Endothelial cell of umbilical vein (primary cell): ENCODE results near the gene EEF1G. TPM values are rescaled to one million over a fixed set of nuclear protein-coding genes. Genes with fewer than 3 reads are reported as not detected.

ENCODE experiments used
- BruUV-seq: library from RNA; stranded (reverse); fragments of 400-500 nt; replicated peaks from 2 replicates; lab custom pipeline; 2021; lab: Mats Ljungman, UMichigan
- CTCF ChIA-PET: fragments of 300-600, 350-600 bp; sonication (Branson Sonifier 250); formaldehyde crosslinking; loops from one replicate; lab custom pipeline; 2021; ENCODE audit warnings: antibody characterized with exemption, inconsistent platforms; lab: Charles Lee
- POLR2A ChIA-PET: fragments of 300-600, 350-600 bp; sonication (Branson Sonifier 250); formaldehyde crosslinking; loops from one replicate; lab custom pipeline; 2021; ENCODE audit warnings: antibody characterized with exemption, inconsistent platforms; lab: Charles Lee
- DNase-seq: peaks from one replicate; pipeline ENCODE4 v3.0.0-alpha.2; 2011; ENCODE audit warnings: low read depth, low spot score
- FAIRE-seq: peaks from 2 replicates; lab custom pipeline; 2011; peaks lifted over from hg19 to GRCh38; lab: Jason Lieb, UNC
- H2AFZ ChIP-seq: 2 replicates; pipeline ENCODE4 v1.6.0; 2012; ENCODE audit warnings: low read depth, low read length, control low read depth, inconsistent platforms
- H3K27ac ChIP-seq: 2 replicates; pipeline ENCODE4 v1.5.1; 2011; ENCODE audit warnings: low read depth, mild to moderate bottlenecking, control low read depth, low read length, moderate library complexity; ENCODE audit not compliant: insufficient read depth
- H3K27me3 ChIP-seq, 2 experiments: 2 replicates each; pipeline versions ENCODE4 v1.6.0 to v1.6.1; 2011; ENCODE audit warnings: low read length in 2 of 2, mixed read lengths in 1 of 2; ENCODE audit not compliant: control insufficient read depth in 2 of 2, insufficient read depth in 2 of 2
- H3K36me3 ChIP-seq, 2 experiments: 2 replicates in 1 of 2; 3 replicates in 1 of 2; pipeline ENCODE4 v1.5.1; 2011; ENCODE audit warnings: low read length in 2 of 2, mild to moderate bottlenecking in 1 of 2, moderate library complexity in 1 of 2; ENCODE audit not compliant: control insufficient read depth in 2 of 2, insufficient read depth in 2 of 2; ENCODE audit errors: extremely low read depth in 1 of 2
- H3K4me1 ChIP-seq: 3 replicates; pipeline ENCODE4 v1.5.1; 2011; ENCODE audit warnings: mild to moderate bottlenecking, low read length; ENCODE audit not compliant: control insufficient read depth, insufficient read depth; ENCODE audit errors: extremely low read depth
- H3K4me2 ChIP-seq: 2 replicates; pipeline ENCODE4 v1.6.1; 2011; ENCODE audit warnings: low read length, control low read depth, mixed read lengths; ENCODE audit not compliant: insufficient read depth
- H3K4me3 ChIP-seq, 3 experiments: fragments of 200-600 bp in 1 of 3; sonication (generic), shearing (Covaris generic) in 1 of 3; replicated peaks in 1 of 3; 2 replicates each; pipeline ENCODE4 v1.5.1; 2011 to 2016; ENCODE audit warnings: control low read depth in 3 of 3, low read length in 3 of 3, mild to moderate bottlenecking in 2 of 3, inconsistent platforms in 1 of 3, low read depth in 1 of 3, moderate library complexity in 1 of 3; ENCODE audit not compliant: insufficient read depth in 1 of 3
- H3K79me2 ChIP-seq: 2 replicates; pipeline ENCODE4 v1.6.0; 2012; ENCODE audit warnings: low read length, inconsistent platforms; ENCODE audit not compliant: control insufficient read depth, insufficient read depth
- H3K9ac ChIP-seq: replicated peaks from 2 replicates; pipeline ENCODE3; 2011; ENCODE audit warnings: low read length, control low read depth; ENCODE audit not compliant: insufficient read depth; ENCODE audit errors: extremely low read depth
- H3K9me1 ChIP-seq: replicated peaks from 3 replicates; pipeline ENCODE4 v1.6.0; 2011; ENCODE audit warnings: mild to moderate bottlenecking, low read length; ENCODE audit not compliant: control insufficient read depth, insufficient read depth; ENCODE audit errors: extremely low read depth
- H3K9me3 ChIP-seq: replicated peaks from 2 replicates; pipeline ENCODE4 v1.5.1; 2012; ENCODE audit warnings: low read length, inconsistent platforms; ENCODE audit not compliant: control insufficient read depth, insufficient read depth
- H4K20me1 ChIP-seq: replicated peaks from 2 replicates; pipeline ENCODE3; 2011; ENCODE audit warnings: mild to moderate bottlenecking, low read length; ENCODE audit not compliant: control insufficient read depth, insufficient read depth; ENCODE audit errors: extremely low read depth
- CTCF ChIP-seq, 2 donors: IDR thresholded peaks; 1 replicate in 1 of 2; 2 replicates in 1 of 2; pipeline ENCODE4 v1.5.1; 2011; ENCODE audit warnings: low read length in 2 of 2, mild to moderate bottlenecking in 2 of 2, moderate library complexity in 2 of 2, control low read depth in 1 of 2, inconsistent platforms in 1 of 2, low read depth in 1 of 2; ENCODE audit not compliant: insufficient read depth in 1 of 2; ENCODE audit errors: extremely low read depth in 1 of 2
- EZH2 ChIP-seq: IDR thresholded peaks from 2 replicates; pipeline ENCODE4 v1.6.1; 2012; ENCODE audit warnings: borderline replicate concordance, low read depth, mild to moderate bottlenecking, moderate library complexity, low read length, inconsistent platforms; ENCODE audit not compliant: severe bottlenecking
- FOS ChIP-seq: IDR thresholded peaks from 2 replicates; pipeline ENCODE4 v1.6.1; 2011; ENCODE audit warnings: mild to moderate bottlenecking, low read length, moderate library complexity, borderline replicate concordance; ENCODE audit not compliant: insufficient read depth
- GATA2 ChIP-seq: IDR thresholded peaks from 2 replicates; pipeline ENCODE4 v1.7.0; 2011; ENCODE audit warnings: low read depth, mild to moderate bottlenecking, moderate library complexity, mixed read lengths, low read length; ENCODE audit not compliant: insufficient read length, insufficient read depth
- JUN ChIP-seq: IDR thresholded peaks from 2 replicates; pipeline ENCODE4 v1.6.1; 2011; ENCODE audit warnings: borderline replicate concordance, low read depth; ENCODE audit not compliant: insufficient read length, insufficient read depth
- MAX ChIP-seq: IDR thresholded peaks from 2 replicates; pipeline ENCODE4 v1.6.1; 2011; ENCODE audit not compliant: insufficient read depth, insufficient read length
- MYC ChIP-seq: IDR thresholded peaks from one replicate; pipeline ENCODE4 v1.6.1; 2011; ENCODE audit warnings: mild to moderate bottlenecking, low read depth, low read length
- POLR2A ChIP-seq: IDR thresholded peaks from 2 replicates; pipeline ENCODE4 v1.6.1; 2012; ENCODE audit warnings: low read depth, mild to moderate bottlenecking, control low read depth, low read length
- POLR2AphosphoS5 ChIP-seq: IDR thresholded peaks from 2 replicates; pipeline ENCODE4 v1.6.1; 2012; ENCODE audit warnings: low read depth, mild to moderate bottlenecking, control low read depth, low read length, moderate library complexity; ENCODE audit not compliant: insufficient read depth
- dilution Hi-C: fragments of 300-500 bp; cut with MboI; formaldehyde crosslinking; loops from one replicate; pipeline ENCODE4 v1.15.0; 2019; ENCODE audit warnings: low sequenced_read_pairs; ENCODE audit not compliant: extremely low pct_ligation_motif_present
- intact Hi-C: fragments of 100-400 bp; cut with micrococcal nuclease; formaldehyde crosslinking; loops from one replicate; pipeline ENCODE4 v1.10.0; 2022
- polyA plus RNA-seq, 4 experiments: library from polyadenylated mRNA; depleted of rRNA in 3 of 4; stranded (reverse) in 3 of 4; unstranded in 1 of 4; fragments of >200 nt; gene quantifications; 2 replicates each; pipeline versions ENCODE4 v1.2.1 to v1.2.3, GENCODE V29; 2011 to 2012; ENCODE audit warnings: missing spikeins in 1 of 4
- total RNA-seq: library from RNA; stranded (reverse); gene quantifications from 2 replicates; pipeline ENCODE4 v1.2.3, GENCODE V29; 2021

The EEF1G gene
- total and polyA plus RNA-seq, 2 donors (not counting 3 experiments of a cell fraction or from before 2014, with no cell fraction given), result 1,341 to 2,133 TPM

- no peak overlapping the region for H3K4me3 ChIP-seq
- no peaks in the 10 kb centered on the region for H3K27me3 ChIP-seq
- no peaks in the 10 kb centered on the region for H3K4me1 ChIP-seq
- intact Hi-C loops, result no loop called here
- peaks cover 9 to 19% of the 10 kb centered on the region in 2 experiments for H3K36me3 ChIP-seq
- peaks cover 4% of the 10 kb centered on the region for H4K20me1 ChIP-seq
- peaks cover 39% of the 10 kb centered on the region for H3K79me2 ChIP-seq
- POLR2A ChIA-PET, result interaction anchor here (0.7 kb wide), 1 partner anchor 22 kb away, joined by 5 read pairs; no protein-coding TSS in a partner anchor
- TF ChIP-seq POLR2AphosphoS5, result no peak
- peak; percentile 9 for TF ChIP-seq POLR2A
- H3K27ac ChIP-seq, result no peak overlapping the region
- CTCF ChIA-PET, result interaction anchor here (0.6 to 3.9 kb wide), 3 partner anchors 8 to 92 kb away, joined by 3 to 16 read pairs (median 5); no protein-coding TSS in a partner anchor
- no peaks in the 10 kb centered on the region for H3K9me1 ChIP-seq
- H3K4me2 ChIP-seq, result no peak overlapping the region
- H2AFZ ChIP-seq, result no peak overlapping the region
- no peaks in the 10 kb centered on the region for H3K9me3 ChIP-seq
- FAIRE-seq (no peak), DNase-seq (no peak)
- no peak overlapping the region for H3K9ac ChIP-seq
- BruUV-seq, result no TSS peak
- dilution Hi-C loops, result no loop called here
Observed at GRCh38 chr11:62516736-62517371, 56.8 kb downstream of the EEF1G start.

GRCh38 chr11:62514151-62514550 lies 59.5 kb downstream of the EEF1G start:
- dilution Hi-C loops, result no loop called here
- Histone ChIP-seq H3K9me3 (no peaks in the 10 kb centered on the region), H3K36me3 (peaks cover 0 to 19% of the 10 kb centered on the region in 2 experiments), H3K27me3 (no peaks in the 10 kb centered on the region), H3K4me2 (no peak overlapping the region), H3K9me1 (no peaks in the 10 kb centered on the region), H4K20me1 (peaks cover 4% of the 10 kb centered on the region), H3K4me3 (no peak overlapping the region), H3K4me1 (no peaks in the 10 kb centered on the region), H2AFZ (no peak overlapping the region), H3K79me2 (peaks cover 21% of the 10 kb centered on the region), H3K9ac (no peak overlapping the region), H3K27ac (no peak overlapping the region)
- CTCF ChIA-PET, result interaction anchor here (1.1 to 3.9 kb wide), 5 partner anchors 16 to 119 kb away, joined by 3 to 16 read pairs (median 6); no protein-coding TSS in a partner anchor
- BruUV-seq, result no TSS peak
- TF ChIP-seq MYC (no peak), FOS (no peak), POLR2AphosphoS5 (no peak), GATA2 (no peak), EZH2 (no peak), POLR2A (no peak), JUN (no peak), CTCF (IDR thresholded peaks at IDR 0.05; ENCODE audit: extremely low read depth in 1 of 2, insufficient read depth in 1 of 2, low read depth in 1 of 2, low read length in 2 of 2) (no peak), MAX (no peak)
- DNase-seq, result no peak
- intact Hi-C loops, result no loop called here
- POLR2A ChIA-PET, result no interaction called here
- no peak for FAIRE-seq
